Sigmoid colon (tissue), 7 donors: ENCODE measurements around the gene SYNC. TPM values are rescaled to one million over a fixed set of nuclear protein-coding genes. Genes with fewer than 3 reads are reported as not detected.
A peak's percentile ranks its signal among the peaks of the same experiment; 100 is the strongest.

ENCODE experiments used
- DNase-seq: peaks from one replicate; pipeline ENCODE4 v3.0.0-alpha.2; 2019
- H3K27ac ChIP-seq, 4 donors: fragments of 200-600 bp; sonication (generic); one replicate each; pipeline ENCODE4 v1.5.1; 2016 to 2019; ENCODE audit warnings: mild to moderate bottlenecking in 1 of 4
- H3K27me3 ChIP-seq, 3 donors: fragments of 200-600 bp; sonication (generic); one replicate each; pipeline ENCODE4 v1.5.1; 2019; ENCODE audit warnings: mild to moderate bottlenecking in 1 of 3
- H3K36me3 ChIP-seq, 4 donors: fragments of 200-600 bp; sonication (generic); one replicate each; pipeline ENCODE4 v1.5.1; 2016 to 2019
- H3K4me1 ChIP-seq, 4 donors: fragments of 200-600 bp; sonication (generic); one replicate each; pipeline ENCODE4 v1.5.1; 2017 to 2019
- H3K4me3 ChIP-seq, 4 donors: fragments of 200-600 bp; sonication (generic); one replicate each; pipeline ENCODE4 v1.5.1; 2017 to 2019; ENCODE audit warnings: mild to moderate bottlenecking in 2 of 4, moderate library complexity in 1 of 4
- H3K9me3 ChIP-seq, 4 donors: fragments of 200-600 bp in 3 of 4; sonication (generic) in 3 of 4; one replicate each; pipeline versions ENCODE4 v1.5.1 to v1.6.1; 2013 to 2019
- CTCF ChIP-seq, 4 experiments: fragments of 450-650 bp in 3 of 4; fragments of 200-600 bp in 1 of 4; IDR thresholded peaks; one replicate each; pipeline ENCODE4 v1.5.1; 2016 to 2019; ENCODE audit warnings: antibody characterized with exemption in 4 of 4, mild to moderate bottlenecking in 3 of 4, moderate library complexity in 2 of 4
- EP300 ChIP-seq, 4 donors: sonication (generic); formaldehyde crosslinking; IDR thresholded peaks; one replicate each; pipeline ENCODE4 v1.6.1; 2017; ENCODE audit warnings: antibody characterized with exemption in 4 of 4
- POLR2A ChIP-seq, 2 donors: fragments of 450-650 bp; IDR thresholded peaks; one replicate each; pipeline ENCODE4 v1.6.1; 2016; ENCODE audit warnings: antibody characterized with exemption in 2 of 2, mild to moderate bottlenecking in 2 of 2, moderate library complexity in 2 of 2
- POLR2AphosphoS5 ChIP-seq, 4 donors: sonication (generic); formaldehyde crosslinking; IDR thresholded peaks; one replicate each; pipeline ENCODE4 v1.6.1; 2017; ENCODE audit warnings: antibody characterized with exemption in 4 of 4
- WGBS, 2 donors: extraction: QIAGEN DNeasy Blood & Tissue Kit; methylation state at CpG; one replicate each; pipeline ENCODE4 v1.1.7; 2013; 5-methylcytosine and 5-hydroxymethylcytosine counted together
- intact Hi-C: fragments of 100-400 bp; cut with DNase I; formaldehyde crosslinking; loops from one replicate; pipeline ENCODE4 v1.15.1; 2023
- polyA plus RNA-seq, 3 donors: library from polyadenylated mRNA; stranded (reverse); fragments of 200-250 nt; gene quantifications; one replicate each; pipeline ENCODE4 v1.2.3, GENCODE V29; 2013
- total RNA-seq, 4 donors: library from RNA; depleted of rRNA; stranded (reverse); fragments of >200 nt; gene quantifications; one replicate each; pipeline ENCODE4 v1.1.0, GENCODE V29; 2016
- donor health status: healthy with polysubstance abuse.
- donor health status: Bipolar disorder and iron deficiency.
- donor health status: healthy.

SYNC gene
- total and polyA plus RNA-seq, 7 donors: 6.9 to 87.5 (median 22.5) TPM

GRCh38 chr1:32742199-32742947 is 39.8 kb upstream of the SYNC start:
- Histone ChIP-seq H3K27ac (peak overlapping the region; percentile 79 to 95 (median 82)), H3K36me3 (no peaks in the 10 kb centered on the region), H3K4me3 (peak overlapping the region; percentile 58 to 79 (median 66)), H3K4me1 (peaks cover 0 to 29% (median 22%) of the 10 kb centered on the region in 4 donors), H3K9me3 (no peaks in the 10 kb centered on the region), H3K27me3 (no peaks in the 10 kb centered on the region)
- TF ChIP-seq EP300 (IDR thresholded peaks at IDR 0.05) (no peak), CTCF (IDR thresholded peaks at IDR 0.05) (no peak), POLR2A (IDR thresholded peaks at IDR 0.05) (no peak), POLR2AphosphoS5 (IDR thresholded peaks at IDR 0.05) (no peak)
- 4 to 16% methylated on average over 28 of the region's 28 CpGs for WGBS, 2 donors
- intact Hi-C loops: no loop called here
- DNase-seq: no peak

GRCh38 chr1:32741413-32742198 is 39.0 kb upstream of the SYNC start:
- DNase-seq: no peak
- peak in 1 of 4 experiments; percentile 35 for TF ChIP-seq CTCF (IDR thresholded peaks at IDR 0.05)
- TF ChIP-seq POLR2A (IDR thresholded peaks at IDR 0.05): no peak
- 1% methylated on average over 103 of the region's 103 CpGs for WGBS, 2 donors
- Histone ChIP-seq H3K9me3 (no peaks in the 10 kb centered on the region), H3K27ac (peak overlapping the region; percentile 79 to 95 (median 82)), H3K36me3 (no peaks in the 10 kb centered on the region), H3K27me3 (no peaks in the 10 kb centered on the region), H3K4me1 (peaks cover 0 to 29% (median 22%) of the 10 kb centered on the region in 4 donors), H3K4me3 (peak overlapping the region; percentile 58 to 79 (median 66))
- intact Hi-C loops: no loop called here

GRCh38 chr1:32741059-32741412 is 38.5 kb upstream of the SYNC start:
- no peak for DNase-seq
- intact Hi-C loops: no loop called here
- 15 to 40% methylated on average over 10 of the region's 10 CpGs for WGBS, 2 donors
- no peaks in the 10 kb centered on the region for H3K9me3 ChIP-seq
- TF ChIP-seq CTCF (IDR thresholded peaks at IDR 0.05): no peak
- no peak for TF ChIP-seq EP300 (IDR thresholded peaks at IDR 0.05)
- no peak for TF ChIP-seq POLR2AphosphoS5 (IDR thresholded peaks at IDR 0.05)
- TF ChIP-seq POLR2A (IDR thresholded peaks at IDR 0.05): no peak
- H3K4me3 ChIP-seq: peak overlapping the region; percentile 50 to 79 (median 66)
- H3K27me3 ChIP-seq: no peaks in the 10 kb centered on the region
- no peaks in the 10 kb centered on the region for H3K36me3 ChIP-seq
- peaks cover 0 to 29% (median 22%) of the 10 kb centered on the region in 4 donors for H3K4me1 ChIP-seq
- peak overlapping the region; percentile 59 to 83 (median 74) for H3K27ac ChIP-seq

GRCh38 chr1:32736812-32737791 is 34.5 kb upstream of the SYNC start:
- WGBS, 2 donors: 44 to 81% methylated on average over 7 of the region's 7 CpGs
- no peak for TF ChIP-seq POLR2A (IDR thresholded peaks at IDR 0.05)
- TF ChIP-seq EP300 (IDR thresholded peaks at IDR 0.05): no peak
- TF ChIP-seq CTCF (IDR thresholded peaks at IDR 0.05): no peak
- no peak for TF ChIP-seq POLR2AphosphoS5 (IDR thresholded peaks at IDR 0.05)

More at GRCh38 chr1:32736812-32737791, 34.5 kb upstream of the SYNC start:
- intact Hi-C loops: no loop called here
- no peaks in the 10 kb centered on the region for H3K36me3 ChIP-seq
- no peak overlapping the region for H3K4me3 ChIP-seq
- DNase-seq: no peak
- no peaks in the 10 kb centered on the region for H3K9me3 ChIP-seq
- H3K27me3 ChIP-seq: no peaks in the 10 kb centered on the region
- peaks cover 0 to 12% (median 9%) of the 10 kb centered on the region in 4 donors for H3K4me1 ChIP-seq
- no peak overlapping the region for H3K27ac ChIP-seq
